HepG2 (cell line): ENCODE data around the gene MACROD2.

Experiments used
- KDM5B ChIP-seq: sonication (generic); formaldehyde crosslinking; IDR thresholded peaks from 2 replicates; pipeline ENCODE4 v1.4.0; 2020; ENCODE audit warnings: missing genetic modification reagents, mild to moderate bottlenecking, borderline replicate concordance
- POLR2AphosphoS5 ChIP-seq: IDR thresholded peaks from 2 replicates; pipeline ENCODE4 v1.6.1; 2012; ENCODE audit warnings: low read depth, low read length

GRCh38 chr20:14955399-14955798 is 960.1 kb downstream of the MACROD2 start:
- TF ChIP-seq KDM5B (CRISPR knock-in tag) = no peak
- TF ChIP-seq POLR2AphosphoS5 = no peak
